HepG2 (cell line): ENCODE data around the gene NKX1-2. TPM values are rescaled to one million over a fixed set of nuclear protein-coding genes. Genes with fewer than 3 reads are reported as not detected.

Experiments used
- ARID4A ChIP-seq: sonication (generic); formaldehyde crosslinking; IDR thresholded peaks from 2 replicates; pipeline ENCODE4 v1.5.0; 2020; ENCODE audit warnings: mild to moderate bottlenecking, missing genetic modification reagents, borderline replicate concordance
- CEBPZ ChIP-seq: IDR thresholded peaks from 2 replicates; pipeline ENCODE4 v1.6.1; 2012; ENCODE audit warnings: low read length, improper control_type of control experiment
- FOSL1 ChIP-seq: sonication (generic); formaldehyde crosslinking; IDR thresholded peaks from 2 replicates; pipeline ENCODE4 v1.9.0; 2021; ENCODE audit warnings: missing genetic modification reagents, borderline replicate concordance
- GFI1 ChIP-seq: sonication (generic); formaldehyde crosslinking; IDR thresholded peaks from 2 replicates; pipeline ENCODE4 v1.5.0; 2020; ENCODE audit warnings: missing genetic modification reagents, mild to moderate bottlenecking, borderline replicate concordance
- HCFC1 ChIP-seq: fragments of 150-350 bp; IDR thresholded peaks from 2 replicates; pipeline ENCODE4 v1.6.1; 2014; ENCODE audit warnings: low read depth, low read length
- NONO ChIP-seq, 2 experiments: fragments of 450-650 bp in 1 of 2; sonication (generic) in 1 of 2; formaldehyde crosslinking in 1 of 2; IDR thresholded peaks in 1 of 2; conservative IDR thresholded peaks in 1 of 2; 2 replicates each; pipeline versions ENCODE4 v1.6.1 to v1.8.0; 2017 to 2022; ENCODE audit warnings: mild to moderate bottlenecking in 1 of 2, missing genetic modification reagents in 1 of 2, moderate library complexity in 1 of 2
- RFX5 ChIP-seq: IDR thresholded peaks from 2 replicates; pipeline ENCODE4 v1.6.1; 2011; ENCODE audit warnings: low read depth, low read length, improper control_type of control experiment
- SAFB2 ChIP-seq: sonication (generic); formaldehyde crosslinking; IDR thresholded peaks from 2 replicates; pipeline ENCODE4 v1.5.1; 2020; ENCODE audit warnings: missing genetic modification reagents, low read depth, mild to moderate bottlenecking, borderline replicate concordance
- SAP130 ChIP-seq: IDR thresholded peaks from 2 replicates; pipeline ENCODE4 v1.6.1; 2016; ENCODE audit warnings: low read depth
- TGIF2 ChIP-seq: IDR thresholded peaks from 2 replicates; pipeline ENCODE4 v1.6.1; 2016; ENCODE audit warnings: control low read depth, missing compliant biosample characterization
- UBTF ChIP-seq: sonication (generic); formaldehyde crosslinking; IDR thresholded peaks from 2 replicates; pipeline ENCODE4 v1.4.0; 2020; ENCODE audit warnings: mild to moderate bottlenecking, missing genetic modification reagents
- ZBTB26 ChIP-seq: IDR thresholded peaks from 2 replicates; pipeline ENCODE4 v1.6.1; 2016; ENCODE audit warnings: missing compliant biosample characterization, missing genetic modification reagents, borderline replicate concordance
- ZNF138 ChIP-seq: sonication (generic); formaldehyde crosslinking; IDR thresholded peaks from 2 replicates; pipeline ENCODE4 v1.5.0; 2020; ENCODE audit warnings: mild to moderate bottlenecking, low read depth, missing genetic modification reagents
- ZNF552 ChIP-seq: sonication (generic); formaldehyde crosslinking; IDR thresholded peaks from 2 replicates; pipeline ENCODE4 v1.9.0; 2022; ENCODE audit warnings: missing genetic modification reagents, mild to moderate bottlenecking, borderline replicate concordance
- ZNF720 ChIP-seq: sonication (generic); formaldehyde crosslinking; IDR thresholded peaks from 2 replicates; pipeline ENCODE4 v1.4.0; 2020; ENCODE audit warnings: missing genetic modification reagents
- polyA plus RNA-seq, 8 experiments: library from polyadenylated mRNA; depleted of rRNA in 3 of 8; stranded (reverse) in 7 of 8; unstranded in 1 of 8; fragments of >200 nt; fragmentation: Illumina TruSeq in 4 of 8; extraction: Trizol in 4 of 8; gene quantifications; 2 replicates each; pipeline versions ENCODE4 v1.2.1 to v1.2.3, GENCODE V29; 2011 to 2016; ENCODE audit warnings: low read depth in 4 of 8, missing spikeins in 1 of 8, mixed read lengths in 1 of 8; ENCODE audit not compliant: insufficient read depth in 1 of 8
- total RNA-seq, 5 experiments: library from RNA; depleted of rRNA; stranded (reverse); fragments of >200 nt; fragmentation: Illumina TruSeq; extraction: Trizol; gene quantifications; 2 replicates each; pipeline ENCODE4 v1.2.3, GENCODE V29; 2016; ENCODE audit warnings: low read depth in 1 of 5

The NKX1-2 gene
- total and polyA plus RNA-seq, 2 of the 13 experiments (the other 11 are each of a cell fraction or from before 2014, with no cell fraction given) = not detected

GRCh38 chr10:124417895-124418725 lies 31.7 kb downstream of the NKX1-2 start (continued):
- TF ChIP-seq ARID4A (CRISPR knock-in tag) (no peak), FOSL1 (CRISPR knock-in tag) (no peak), ZBTB26 (no peak), ZNF138 (CRISPR knock-in tag) (no peak), SAP130 (CRISPR knock-in tag) (0 out of 2 replicates have a peak, but pooled peaks have one; percentile 2), CEBPZ (no peak), SAFB2 (peak; percentile 43; the same call in 1 of the 2 replicates), ZNF552 (CRISPR knock-in tag) (no peak), RFX5 (no peak), ZNF720 (no peak), UBTF (CRISPR knock-in tag) (0 out of 2 replicates have a peak, but pooled peaks have one; percentile 34), NONO (IDR thresholded peaks at IDR 0.05) (no peak), NONO (CRISPR knock-in tag; conservative IDR thresholded peaks at IDR 0.05) (no peak), TGIF2 (CRISPR knock-in tag) (no peak), GFI1 (CRISPR knock-in tag) (no peak), HCFC1 (no peak)
